OCI-LY7 (cell line): Measurements from ENCODE around the gene MPPED1.

Source experiments
- EZH2phosphoT487 ChIP-seq: fragments of 200-600 bp; sonication (generic); IDR thresholded peaks from 2 replicates; pipeline ENCODE4 v1.6.1; 2018; ENCODE audit warnings: low read depth, borderline replicate concordance, mild to moderate bottlenecking, mixed run types, antibody characterized with exemption, low read length, moderate library complexity, mixed read lengths
- TF ChIP-seq, protein P1 (sequence below): fragments of 200-600 bp; sonication (generic); conservative IDR thresholded peaks from 2 replicates; pipeline ENCODE4 v1.5.1; 2014; ENCODE audit warnings: mild to moderate bottlenecking, antibody characterized with exemption, low read length, moderate library complexity, mixed read lengths

DNA sequence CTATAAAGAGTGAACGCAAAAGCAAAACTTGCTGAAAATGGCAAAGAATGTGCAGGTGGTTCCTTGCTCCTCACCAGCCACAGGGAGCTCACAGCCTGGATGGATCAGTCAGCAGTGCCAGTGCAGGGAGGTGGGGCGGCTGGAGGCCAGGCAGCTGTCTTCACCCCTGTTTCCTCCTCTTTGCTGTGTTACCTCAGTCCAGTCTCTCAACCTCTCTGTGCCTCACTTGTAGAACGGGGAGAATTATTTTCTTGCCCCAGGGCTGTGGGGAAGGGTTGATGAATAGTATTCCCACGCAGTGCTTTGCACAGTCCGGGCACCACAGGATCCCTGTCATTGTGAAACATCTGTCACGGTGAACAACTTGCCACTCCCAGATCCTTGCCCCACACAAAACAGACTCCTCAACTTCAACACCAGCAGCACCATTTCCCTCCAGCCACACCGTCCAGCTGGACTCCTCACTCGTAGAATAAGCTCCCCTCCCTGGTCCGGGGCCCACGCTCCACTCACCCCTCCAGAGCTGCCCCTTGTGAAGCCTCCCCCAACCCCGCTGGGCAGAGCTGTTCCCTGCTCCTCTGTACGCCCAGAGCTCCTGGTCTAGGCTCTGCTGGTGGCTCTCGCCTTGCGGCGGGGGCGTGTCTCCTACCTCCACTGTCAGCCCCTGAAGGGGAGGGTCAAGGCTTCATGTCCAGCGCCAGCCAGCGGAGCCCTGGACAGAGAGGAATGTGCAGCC lies 27.7 kb downstream of the MPPED1 start:
- TF ChIP-seq, protein P1, sequence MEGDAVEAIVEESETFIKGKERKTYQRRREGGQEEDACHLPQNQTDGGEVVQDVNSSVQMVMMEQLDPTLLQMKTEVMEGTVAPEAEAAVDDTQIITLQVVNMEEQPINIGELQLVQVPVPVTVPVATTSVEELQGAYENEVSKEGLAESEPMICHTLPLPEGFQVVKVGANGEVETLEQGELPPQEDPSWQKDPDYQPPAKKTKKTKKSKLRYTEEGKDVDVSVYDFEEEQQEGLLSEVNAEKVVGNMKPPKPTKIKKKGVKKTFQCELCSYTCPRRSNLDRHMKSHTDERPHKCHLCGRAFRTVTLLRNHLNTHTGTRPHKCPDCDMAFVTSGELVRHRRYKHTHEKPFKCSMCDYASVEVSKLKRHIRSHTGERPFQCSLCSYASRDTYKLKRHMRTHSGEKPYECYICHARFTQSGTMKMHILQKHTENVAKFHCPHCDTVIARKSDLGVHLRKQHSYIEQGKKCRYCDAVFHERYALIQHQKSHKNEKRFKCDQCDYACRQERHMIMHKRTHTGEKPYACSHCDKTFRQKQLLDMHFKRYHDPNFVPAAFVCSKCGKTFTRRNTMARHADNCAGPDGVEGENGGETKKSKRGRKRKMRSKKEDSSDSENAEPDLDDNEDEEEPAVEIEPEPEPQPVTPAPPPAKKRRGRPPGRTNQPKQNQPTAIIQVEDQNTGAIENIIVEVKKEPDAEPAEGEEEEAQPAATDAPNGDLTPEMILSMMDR, result no peak
- no peak for TF ChIP-seq EZH2phosphoT487
